DND-41 (cell line): ENCODE results near the gene USP44.

Experiments used
- ATAC-seq: fragments of 200-7000 bp; cut with Tn5 transposase; 3 replicates; pipeline ENCODE4 v1.9.1; 2021; ENCODE audit warnings: low read depth; ENCODE audit not compliant: insufficient read depth
- DNase-seq: peaks from one replicate; pipeline ENCODE4 v3.0.0-alpha.2; 2020
- H2AFZ ChIP-seq: 2 replicates; pipeline ENCODE4 v1.6.0; 2012; ENCODE audit warnings: low read depth, low read length
- H3K27ac ChIP-seq: 2 replicates; pipeline ENCODE4 v1.5.1; 2012; ENCODE audit warnings: low read length, inconsistent platforms
- H3K27me3 ChIP-seq: fragments of 200-600 bp; sonication (generic); 2 replicates; pipeline ENCODE4 v1.6.0; 2012; ENCODE audit warnings: low read length, mild to moderate bottlenecking, inconsistent platforms; ENCODE audit not compliant: insufficient read depth, poor library complexity
- H3K36me3 ChIP-seq: 2 replicates; pipeline ENCODE4 v1.5.1; 2012; ENCODE audit warnings: low read length, inconsistent platforms; ENCODE audit not compliant: insufficient read depth
- H3K4me1 ChIP-seq: 2 replicates; pipeline ENCODE4 v1.5.1; 2012; ENCODE audit warnings: mild to moderate bottlenecking, low read length; ENCODE audit not compliant: insufficient read depth
- H3K4me2 ChIP-seq: 2 replicates; pipeline ENCODE4 v1.6.0; 2012; ENCODE audit warnings: mild to moderate bottlenecking, moderate library complexity, low read length, inconsistent platforms; ENCODE audit not compliant: insufficient read depth
- H3K4me3 ChIP-seq, 2 experiments: fragments of 200-600 bp in 1 of 2; shearing (Covaris generic) in 1 of 2; 2 replicates each; pipeline ENCODE4 v1.5.1; 2012 to 2016; ENCODE audit warnings: inconsistent platforms in 2 of 2, low read length in 2 of 2, mild to moderate bottlenecking in 2 of 2, low read depth in 1 of 2, moderate library complexity in 1 of 2
- H3K79me2 ChIP-seq: 2 replicates; pipeline ENCODE4 v1.6.0; 2012; ENCODE audit warnings: low read length, inconsistent platforms; ENCODE audit not compliant: insufficient read depth
- H3K9ac ChIP-seq: 2 replicates; pipeline ENCODE4 v1.6.0; 2012; ENCODE audit warnings: low read depth, mild to moderate bottlenecking, inconsistent platforms, low read length, moderate library complexity
- H3K9me3 ChIP-seq: 2 replicates; pipeline ENCODE4 v1.5.1; 2012; ENCODE audit warnings: low read length, moderate library complexity, mild to moderate bottlenecking, inconsistent platforms; ENCODE audit not compliant: insufficient read depth, severe bottlenecking
- H4K20me1 ChIP-seq: 2 replicates; pipeline ENCODE4 v1.6.0; 2012; ENCODE audit warnings: low read length; ENCODE audit not compliant: insufficient read depth
- EZH2 ChIP-seq: IDR thresholded peaks from 3 replicates; pipeline ENCODE4 v1.6.1; 2012; ENCODE audit warnings: borderline replicate concordance, low read depth, mild to moderate bottlenecking, moderate library complexity, low read length, inconsistent platforms; ENCODE audit not compliant: severe bottlenecking
- TF ChIP-seq, protein P1 (sequence below): IDR thresholded peaks from 2 replicates; pipeline ENCODE4 v1.5.1; 2012; ENCODE audit warnings: borderline replicate concordance, low read length, moderate library complexity, mild to moderate bottlenecking; ENCODE audit not compliant: poor library complexity, severe bottlenecking; ENCODE audit errors: extremely low read depth

The USP44 gene

DNA sequence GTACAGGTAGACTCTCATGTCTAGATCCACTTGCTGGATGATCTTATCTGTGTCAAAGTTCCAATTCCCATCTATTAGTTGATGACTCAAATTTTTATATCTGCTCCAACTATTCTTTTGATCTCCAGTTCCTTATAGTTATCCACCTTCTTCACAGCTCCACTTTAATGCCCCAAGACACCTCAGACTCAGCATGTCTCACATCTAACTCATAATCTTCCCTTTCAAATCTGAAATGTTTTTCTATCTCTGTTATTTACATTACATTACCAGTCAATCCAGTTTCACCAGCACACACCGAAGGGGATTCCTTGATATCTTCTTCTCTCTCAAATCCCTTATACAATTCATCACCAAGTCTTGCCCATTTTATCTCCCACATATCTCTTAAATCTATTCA is 81.0 kb downstream of the USP44 start:
- H3K27me3 ChIP-seq: no peaks in the 10 kb centered on the region
- DNase-seq: no peak
- H4K20me1 ChIP-seq: peaks cover under 1% of the 10 kb centered on the region; the same call in 1 of the 2 replicates
- H3K36me3 ChIP-seq: no peaks in the 10 kb centered on the region; the same call in 1 of the 2 replicates
- H3K9me3 ChIP-seq: no peaks in the 10 kb centered on the region
- no peak overlapping the region for H3K4me2 ChIP-seq
- TF ChIP-seq, protein P1, sequence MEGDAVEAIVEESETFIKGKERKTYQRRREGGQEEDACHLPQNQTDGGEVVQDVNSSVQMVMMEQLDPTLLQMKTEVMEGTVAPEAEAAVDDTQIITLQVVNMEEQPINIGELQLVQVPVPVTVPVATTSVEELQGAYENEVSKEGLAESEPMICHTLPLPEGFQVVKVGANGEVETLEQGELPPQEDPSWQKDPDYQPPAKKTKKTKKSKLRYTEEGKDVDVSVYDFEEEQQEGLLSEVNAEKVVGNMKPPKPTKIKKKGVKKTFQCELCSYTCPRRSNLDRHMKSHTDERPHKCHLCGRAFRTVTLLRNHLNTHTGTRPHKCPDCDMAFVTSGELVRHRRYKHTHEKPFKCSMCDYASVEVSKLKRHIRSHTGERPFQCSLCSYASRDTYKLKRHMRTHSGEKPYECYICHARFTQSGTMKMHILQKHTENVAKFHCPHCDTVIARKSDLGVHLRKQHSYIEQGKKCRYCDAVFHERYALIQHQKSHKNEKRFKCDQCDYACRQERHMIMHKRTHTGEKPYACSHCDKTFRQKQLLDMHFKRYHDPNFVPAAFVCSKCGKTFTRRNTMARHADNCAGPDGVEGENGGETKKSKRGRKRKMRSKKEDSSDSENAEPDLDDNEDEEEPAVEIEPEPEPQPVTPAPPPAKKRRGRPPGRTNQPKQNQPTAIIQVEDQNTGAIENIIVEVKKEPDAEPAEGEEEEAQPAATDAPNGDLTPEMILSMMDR: no peak
- TF ChIP-seq EZH2: no peak
- no peak for ATAC-seq
- H3K9ac ChIP-seq: no peak overlapping the region
- H3K79me2 ChIP-seq: peaks cover 16% of the 10 kb centered on the region
- peaks cover 20% of the 10 kb centered on the region for H3K4me1 ChIP-seq
- no peak overlapping the region for H3K4me3 ChIP-seq
- no peak overlapping the region for H2AFZ ChIP-seq
- no peak overlapping the region for H3K27ac ChIP-seq
